ENCODE measurements around the gene H19.

The H19 gene

GRCh38 chr11:1946812-1947484 lies 50.7 kb downstream of the H19 start, which contains the start of gene MRPL23:
MRPL23 (plus strand) TSS chr11:1947332; CDS start chr11:1947363, 31 bp downstream.
- no peak for DNase-seq (ENCODE audit: low read depth)
